Bronchial epithelial cell (primary cell): Measurements from ENCODE around the gene OR2A42. TPM values are rescaled to one million over a fixed set of nuclear protein-coding genes. Genes with fewer than 3 reads are reported as not detected.
A peak's percentile ranks its signal among the peaks of the same experiment; 100 is the strongest.
"Not testable (repeated sequence)": the region's sequence is repeated elsewhere in the genome, so short reads cannot be mapped to it uniquely, and the experiment has no call there.

Experiments used
- DNase-seq: peaks from one replicate; pipeline ENCODE4 v3.0.0-alpha.2; 2010; ENCODE audit warnings: low read depth
- FAIRE-seq: peaks from 2 replicates; lab custom pipeline; 2011; peaks lifted over from hg19 to GRCh38; lab: Jason Lieb, UNC
- H3K27me3 ChIP-seq: 2 replicates; pipeline ENCODE4 v1.5.1; 2011; ENCODE audit warnings: low read length; ENCODE audit not compliant: control insufficient read depth, insufficient read depth
- H3K36me3 ChIP-seq: 2 replicates; pipeline ENCODE4 v1.5.1; 2011; ENCODE audit warnings: low read length; ENCODE audit not compliant: control insufficient read depth, insufficient read depth
- H3K4me3 ChIP-seq: 2 replicates; pipeline ENCODE4 v1.5.1; 2011; ENCODE audit warnings: mild to moderate bottlenecking, low read depth, low read length, control low read depth
- total RNA-seq: library from RNA; depleted of rRNA; stranded (reverse); fragments of >200 nt; gene quantifications from 2 replicates; pipeline ENCODE4 v1.2.1, GENCODE V29; 2014
- TF ChIP-seq, protein P1 (sequence below): IDR thresholded peaks from 2 replicates; pipeline ENCODE4 v1.5.1; 2011; ENCODE audit warnings: mild to moderate bottlenecking, moderate library complexity, low read length, control low read depth, inconsistent platforms; ENCODE audit not compliant: insufficient read depth, severe bottlenecking

OR2A42 gene
- total RNA-seq, 1 donor from 2014 or later = not detected

DNA sequence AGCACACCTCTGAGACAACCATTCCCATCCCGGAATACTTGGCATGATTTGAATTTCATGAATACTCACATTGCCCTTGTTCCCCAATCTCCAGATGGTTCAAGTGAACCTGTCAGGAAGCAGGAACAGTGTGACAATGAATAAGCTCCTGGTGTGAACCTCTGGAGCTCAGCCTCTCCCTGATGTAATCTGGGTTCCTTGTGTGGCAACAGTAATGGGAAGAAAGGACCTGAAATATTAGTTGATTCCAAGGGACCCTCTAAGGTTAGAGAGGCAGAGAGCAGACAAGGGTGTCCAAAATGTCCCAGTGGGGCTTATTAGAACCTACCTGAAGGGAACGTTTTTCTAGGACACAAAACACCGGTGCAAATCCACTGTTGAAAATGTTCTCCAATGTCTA, 16.7 kb upstream of the OR2A42 start:
- DNase-seq (peak; percentile 52), FAIRE-seq (no peak)
- H3K4me3 ChIP-seq = no peak overlapping the region
- no peaks in the 10 kb centered on the region for H3K27me3 ChIP-seq
- H3K36me3 ChIP-seq = no peaks in the 10 kb centered on the region
- TF ChIP-seq, protein P1, sequence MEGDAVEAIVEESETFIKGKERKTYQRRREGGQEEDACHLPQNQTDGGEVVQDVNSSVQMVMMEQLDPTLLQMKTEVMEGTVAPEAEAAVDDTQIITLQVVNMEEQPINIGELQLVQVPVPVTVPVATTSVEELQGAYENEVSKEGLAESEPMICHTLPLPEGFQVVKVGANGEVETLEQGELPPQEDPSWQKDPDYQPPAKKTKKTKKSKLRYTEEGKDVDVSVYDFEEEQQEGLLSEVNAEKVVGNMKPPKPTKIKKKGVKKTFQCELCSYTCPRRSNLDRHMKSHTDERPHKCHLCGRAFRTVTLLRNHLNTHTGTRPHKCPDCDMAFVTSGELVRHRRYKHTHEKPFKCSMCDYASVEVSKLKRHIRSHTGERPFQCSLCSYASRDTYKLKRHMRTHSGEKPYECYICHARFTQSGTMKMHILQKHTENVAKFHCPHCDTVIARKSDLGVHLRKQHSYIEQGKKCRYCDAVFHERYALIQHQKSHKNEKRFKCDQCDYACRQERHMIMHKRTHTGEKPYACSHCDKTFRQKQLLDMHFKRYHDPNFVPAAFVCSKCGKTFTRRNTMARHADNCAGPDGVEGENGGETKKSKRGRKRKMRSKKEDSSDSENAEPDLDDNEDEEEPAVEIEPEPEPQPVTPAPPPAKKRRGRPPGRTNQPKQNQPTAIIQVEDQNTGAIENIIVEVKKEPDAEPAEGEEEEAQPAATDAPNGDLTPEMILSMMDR = no peak

DNA sequence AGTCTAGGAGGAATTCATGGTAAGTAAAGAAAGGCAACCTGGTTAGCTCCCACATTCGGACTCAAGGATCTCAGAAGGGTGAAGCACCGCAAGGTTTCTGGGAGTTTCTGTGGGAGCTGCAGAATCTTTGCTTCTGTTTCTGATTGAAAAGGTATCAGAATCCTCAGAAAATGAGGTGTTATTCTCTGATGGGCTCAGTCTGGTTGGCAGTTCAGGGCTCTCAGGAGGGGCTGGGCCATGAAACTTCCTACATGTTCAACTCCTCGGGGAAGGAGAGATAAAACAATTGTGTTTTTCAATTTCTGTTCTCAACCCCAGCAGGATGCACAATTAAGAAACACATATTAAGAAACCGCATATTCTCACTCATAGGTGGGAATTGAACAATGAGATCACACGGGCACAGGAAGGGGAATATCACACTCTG, 16.1 kb upstream of the OR2A42 start:
- DNase-seq = no peak
- no peak for FAIRE-seq
- no peaks in the 10 kb centered on the region for H3K36me3 ChIP-seq
- H3K27me3 ChIP-seq = no peaks in the 10 kb centered on the region
- no peak overlapping the region for H3K4me3 ChIP-seq
- TF ChIP-seq, protein P1 = no peak

DNA sequence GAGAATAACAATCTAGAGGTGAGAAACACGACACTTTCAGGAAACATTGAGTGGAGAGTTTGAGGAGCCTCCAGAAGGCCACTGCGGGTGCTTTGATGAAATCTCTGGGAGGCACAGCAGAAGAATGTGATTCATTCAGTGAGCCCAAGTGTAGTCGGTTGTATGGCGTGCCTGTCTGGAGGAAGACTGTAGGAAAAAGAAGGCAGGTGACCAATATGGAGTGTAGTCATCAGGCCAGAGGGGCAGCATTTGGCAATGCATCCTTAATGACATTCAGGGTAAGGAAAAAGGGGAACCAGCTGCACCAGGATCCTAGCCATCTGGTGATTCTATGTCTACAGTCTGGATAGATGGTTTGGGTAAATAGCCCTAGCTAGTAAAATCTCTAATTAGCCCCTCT, 12.9 kb upstream of the OR2A42 start:
- not testable (repeated sequence) for FAIRE-seq, DNase-seq

DNA sequence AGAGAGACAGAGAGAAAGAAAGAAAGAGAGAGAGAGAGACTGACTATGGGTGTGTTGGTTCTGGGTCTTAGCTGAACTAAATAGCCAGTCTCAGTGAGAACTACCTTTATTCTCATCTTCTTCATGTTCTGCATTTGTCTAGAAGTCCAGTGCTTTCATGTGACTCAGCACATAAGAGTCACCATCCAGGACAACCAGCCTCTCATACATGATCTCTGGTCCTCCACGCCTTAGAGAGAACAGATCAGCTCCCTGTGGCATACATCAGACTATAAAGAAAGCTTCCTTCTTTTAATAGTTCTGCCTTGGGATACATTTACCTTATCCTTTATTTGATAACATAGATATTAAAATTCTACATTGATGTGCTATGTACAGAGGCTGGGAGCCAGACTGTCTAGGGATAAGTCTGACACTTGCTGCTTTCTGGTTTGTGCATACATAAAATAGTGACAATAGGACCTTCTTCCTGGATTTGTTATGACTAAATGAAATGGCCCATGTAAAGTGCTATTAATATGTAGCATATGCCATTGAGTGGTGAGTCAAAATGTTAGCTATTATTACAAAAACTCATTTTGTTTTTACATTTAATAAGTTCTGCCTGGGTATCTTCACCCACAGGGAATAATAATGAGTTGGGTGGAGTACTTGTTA, 8.4 kb upstream of the OR2A42 start:
- H3K4me3 ChIP-seq, H3K27me3 ChIP-seq, FAIRE-seq, H3K36me3 ChIP-seq, DNase-seq: not testable (repeated sequence)

More for the DNA sequence above, 12.9 kb upstream of the OR2A42 start:
- not testable (repeated sequence) for H3K27me3 ChIP-seq, H3K4me3 ChIP-seq, H3K36me3 ChIP-seq

DNA sequence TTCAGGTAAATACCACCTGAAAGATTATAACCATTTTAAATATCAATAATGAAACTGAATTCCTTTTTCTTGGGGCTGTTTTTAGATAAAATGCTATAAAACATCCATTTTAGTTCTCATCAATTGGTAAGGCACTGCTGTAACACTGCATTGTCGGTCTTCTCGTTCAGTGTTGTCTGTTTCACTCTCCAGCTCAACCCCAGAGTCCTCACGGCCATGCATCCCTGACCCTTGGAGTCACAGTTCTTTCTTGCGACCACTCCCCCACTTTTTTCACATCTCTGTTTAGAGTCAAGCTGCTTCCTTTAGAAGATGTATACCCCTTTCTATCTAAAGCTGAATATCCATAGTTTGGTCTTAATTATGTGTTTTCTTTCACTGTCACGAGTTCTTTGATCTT, 7.6 kb upstream of the OR2A42 start:
- H3K4me3 ChIP-seq, H3K36me3 ChIP-seq, FAIRE-seq, DNase-seq, H3K27me3 ChIP-seq: not testable (repeated sequence)

DNA sequence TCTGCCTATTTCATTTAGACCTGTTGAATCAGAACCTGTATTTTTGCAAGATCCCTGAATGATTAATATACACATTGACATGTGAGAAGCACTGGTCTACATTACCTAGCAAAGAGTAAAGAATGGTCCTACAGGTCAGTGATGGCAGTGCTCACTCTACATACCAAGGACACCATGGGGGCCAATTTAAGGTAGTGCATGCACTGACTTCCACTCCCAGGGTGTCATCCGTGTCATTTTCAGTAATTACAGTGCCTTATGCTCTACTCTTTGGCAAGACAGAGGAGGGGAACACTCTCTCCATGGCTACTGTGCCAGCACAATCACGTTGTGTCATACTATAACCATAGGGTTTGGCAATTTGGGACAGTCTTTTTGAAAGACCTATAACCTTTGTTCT, 6.0 kb upstream of the OR2A42 start:
- FAIRE-seq, H3K4me3 ChIP-seq, DNase-seq: not testable (repeated sequence)

DNA sequence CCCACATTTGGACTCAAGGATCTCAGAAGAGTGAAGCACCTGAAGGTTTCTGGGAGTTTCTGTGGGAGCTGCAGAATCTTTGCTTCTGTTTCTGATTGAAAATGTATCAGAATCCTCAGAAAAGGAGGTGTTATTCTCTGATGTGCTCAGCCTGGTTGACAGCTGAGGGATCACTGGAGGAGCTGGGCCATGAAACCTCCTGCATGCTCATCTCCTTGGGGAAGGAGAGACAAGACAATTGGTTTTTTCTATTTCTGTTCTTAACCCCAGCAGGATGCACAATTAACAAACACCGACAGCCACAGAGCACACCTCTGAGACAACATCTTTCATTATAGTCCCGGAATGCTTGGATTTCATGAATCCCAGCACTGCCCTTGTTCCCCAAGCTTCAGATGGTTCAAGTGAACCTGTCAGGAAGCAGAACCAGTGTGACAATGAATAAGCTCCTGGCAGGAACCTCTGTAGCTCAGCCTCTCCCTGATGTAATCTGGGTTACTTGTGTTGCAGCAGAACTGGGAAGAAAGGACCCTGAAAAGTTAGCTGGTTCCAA, 799 bp downstream of the OR2A42 start:
- not testable (repeated sequence) for H3K36me3 ChIP-seq, FAIRE-seq, H3K27me3 ChIP-seq, H3K4me3 ChIP-seq, DNase-seq

More for the DNA sequence above, 6.0 kb upstream of the OR2A42 start:
- not testable (repeated sequence) for H3K27me3 ChIP-seq, H3K36me3 ChIP-seq

DNA sequence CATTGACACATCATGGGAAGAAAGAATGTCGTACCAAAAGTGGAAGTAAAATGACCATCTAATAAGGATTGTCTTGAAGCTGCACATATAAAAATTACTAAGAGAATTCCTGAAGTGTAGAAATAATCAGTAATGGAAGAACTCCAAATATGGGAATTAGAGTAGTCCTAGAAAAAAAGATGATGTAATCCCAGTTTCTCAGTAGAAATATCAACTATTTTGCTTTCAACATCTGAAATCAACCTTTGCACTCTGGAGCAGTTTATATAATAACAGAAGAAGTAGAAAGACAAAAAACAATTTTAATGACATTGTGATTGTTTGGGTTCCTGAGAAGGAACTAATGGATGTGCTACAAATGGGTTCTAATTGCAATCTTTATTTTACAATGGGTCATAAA, 6.4 kb downstream of the OR2A42 start:
- not testable (repeated sequence) for H3K27me3 ChIP-seq, FAIRE-seq, DNase-seq, H3K4me3 ChIP-seq, H3K36me3 ChIP-seq

DNA sequence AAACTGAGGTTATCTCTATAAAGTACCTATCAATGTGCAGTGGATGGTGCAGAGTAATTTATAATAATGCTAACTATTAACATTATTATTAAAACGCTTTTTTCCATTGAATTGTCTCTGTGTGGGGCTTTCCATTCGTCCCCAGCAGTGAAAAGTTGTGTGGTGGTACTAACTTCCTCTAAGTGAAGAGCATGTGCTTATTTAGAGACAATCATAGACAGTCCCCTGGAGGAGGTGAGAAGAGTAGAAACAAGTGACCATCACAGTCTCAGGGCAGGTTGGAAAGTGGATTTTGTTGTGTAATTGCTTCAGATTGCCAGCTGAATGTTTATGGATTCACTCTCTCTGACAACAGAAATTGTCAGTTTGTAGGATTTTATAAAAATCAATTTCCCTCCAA, 8.4 kb downstream of the OR2A42 start:
- DNase-seq, H3K36me3 ChIP-seq, FAIRE-seq, H3K27me3 ChIP-seq, H3K4me3 ChIP-seq: not testable (repeated sequence)

DNA sequence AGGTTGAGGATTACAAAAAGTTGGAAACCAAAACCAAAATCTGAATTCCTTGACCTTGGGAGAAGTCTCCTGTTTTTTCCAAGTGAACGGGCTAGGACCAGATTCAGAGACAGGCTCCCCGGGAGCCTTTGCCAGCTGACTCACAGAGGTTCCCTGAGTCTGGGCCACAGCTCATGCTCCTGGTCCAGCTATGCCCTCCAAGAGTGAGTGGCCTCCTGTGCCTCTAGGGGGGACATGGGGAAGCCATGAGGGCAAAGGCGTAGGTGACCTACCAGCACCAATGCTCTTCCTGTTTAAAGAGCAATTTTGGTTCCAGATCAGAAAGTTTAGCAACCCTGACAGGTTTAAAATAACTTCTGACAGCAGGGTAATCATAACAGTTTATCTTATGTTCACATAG, 10.6 kb downstream of the OR2A42 start:
- H3K36me3 ChIP-seq, FAIRE-seq, H3K27me3 ChIP-seq, DNase-seq, H3K4me3 ChIP-seq: not testable (repeated sequence)

DNA sequence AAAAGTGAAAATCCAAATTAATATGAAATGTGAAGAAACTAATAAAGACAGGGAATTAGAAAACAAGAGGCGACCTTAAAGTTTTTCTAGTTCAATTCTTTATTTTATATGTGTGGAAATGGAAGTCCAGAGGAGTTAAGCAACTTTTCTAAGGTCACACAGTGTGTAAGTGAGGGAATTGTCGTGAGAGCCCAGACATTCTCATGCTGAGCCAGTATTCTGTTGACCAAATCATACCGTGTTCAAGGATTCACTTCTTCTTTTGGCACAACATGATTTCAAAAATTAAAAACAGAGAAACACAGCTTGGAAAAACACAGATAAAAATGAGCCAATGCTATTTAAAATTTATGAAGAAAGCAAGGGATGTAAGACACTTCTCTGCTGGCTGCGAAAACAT, 12.5 kb downstream of the OR2A42 start:
- not testable (repeated sequence) for FAIRE-seq, DNase-seq, H3K4me3 ChIP-seq, H3K36me3 ChIP-seq, H3K27me3 ChIP-seq

DNA sequence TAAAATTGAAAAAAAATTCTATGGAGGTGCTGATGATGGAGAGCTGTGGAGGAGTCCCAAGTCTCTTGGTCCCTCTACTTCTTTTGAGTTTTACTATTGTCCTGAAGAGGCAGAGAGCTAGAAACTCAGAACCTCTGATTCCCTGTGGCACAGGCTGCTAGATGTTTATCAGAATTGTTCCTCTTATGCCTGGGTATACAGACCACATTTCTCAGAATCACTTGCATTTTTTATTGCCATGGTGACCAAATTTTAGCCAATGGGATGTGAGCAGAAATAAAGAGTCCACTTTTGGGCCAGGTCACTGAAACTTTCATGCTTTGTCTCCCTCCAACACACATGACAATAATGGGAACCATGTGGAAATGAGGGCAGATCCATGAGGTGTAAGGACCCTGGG, 15.7 kb downstream of the OR2A42 start:
- DNase-seq, H3K4me3 ChIP-seq, H3K27me3 ChIP-seq, FAIRE-seq, H3K36me3 ChIP-seq: not testable (repeated sequence)

DNA sequence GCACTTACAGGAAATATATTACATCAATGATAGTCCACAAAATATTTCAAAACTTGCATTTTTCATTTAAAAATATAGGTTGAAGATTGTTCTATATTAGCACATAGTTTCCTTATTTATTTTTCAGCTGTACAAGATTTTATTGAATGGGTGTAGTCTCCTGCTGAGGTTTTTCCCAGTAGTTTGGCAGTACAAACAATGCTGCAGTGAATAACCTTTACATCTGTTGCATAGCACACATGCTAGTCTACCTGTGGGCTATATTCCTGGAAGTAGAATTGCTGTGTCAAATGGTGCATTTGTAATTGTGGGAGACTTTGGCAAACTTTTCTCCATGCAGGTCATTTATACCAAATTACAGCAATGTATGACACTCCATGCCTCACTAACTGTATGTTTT, 18.9 kb downstream of the OR2A42 start:
- not testable (repeated sequence) for H3K4me3 ChIP-seq, H3K36me3 ChIP-seq, DNase-seq, FAIRE-seq, H3K27me3 ChIP-seq
